ENCODE data around the gene AP2M1.

DNA sequence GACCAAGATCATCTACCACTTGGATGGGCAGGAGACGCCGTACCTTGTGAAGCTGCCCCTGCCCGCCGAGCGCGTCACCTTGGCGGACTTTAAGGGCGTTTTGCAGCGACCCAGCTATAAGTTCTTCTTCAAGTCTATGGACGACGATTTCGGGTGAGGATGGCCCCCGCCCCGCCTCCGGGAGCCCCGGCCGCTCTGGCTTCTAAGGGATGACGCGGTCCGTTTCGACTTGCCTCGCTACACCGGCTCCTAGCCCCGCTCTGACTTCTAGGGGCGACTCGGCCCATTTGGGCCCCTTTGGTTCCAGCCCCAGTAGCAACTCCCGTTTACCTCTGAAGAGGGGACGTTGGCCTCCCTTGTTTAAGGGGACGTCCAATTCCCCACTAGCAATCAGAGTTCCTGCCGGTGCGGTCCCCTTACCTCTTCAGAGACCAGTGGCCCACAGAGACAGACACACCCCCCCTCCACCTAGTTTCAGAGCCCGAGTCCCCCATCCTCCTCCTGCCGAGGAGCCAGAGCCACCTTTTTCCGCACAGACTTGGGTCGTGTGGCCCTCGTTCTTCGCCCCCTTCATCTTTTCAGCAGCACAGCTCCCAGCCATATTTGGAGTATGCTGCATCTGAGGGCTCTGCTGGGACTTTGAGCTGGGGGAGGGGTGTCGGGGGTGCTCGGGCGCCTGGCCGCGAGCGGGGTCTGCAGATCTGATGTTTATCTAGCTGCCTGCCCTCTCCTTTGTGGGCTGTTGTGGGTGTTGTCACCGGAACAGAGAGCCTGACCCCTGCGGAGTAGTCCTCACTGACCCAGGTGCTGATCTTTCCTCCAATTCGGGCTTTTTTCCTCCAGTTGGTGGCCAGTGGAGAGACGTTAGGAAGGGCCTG, 18.8 kb upstream of the AP2M1 start:
- TF ChIP-seq CTCF (IDR thresholded peaks at IDR 0.05) (no peak), POLR2A (IDR thresholded peaks at IDR 0.05) (no peak), POLR2AphosphoS5 (IDR thresholded peaks at IDR 0.05) (no peak)

Data from stomach (tissue), 4 donors.